GM23338 (cell line): ENCODE results near the gene WBP2NL. TPM values are rescaled to one million over a fixed set of nuclear protein-coding genes. Genes with fewer than 3 reads are reported as not detected.

Experiments used
- ATAC-seq: fragments of 200-7000 bp; cut with Tn5 transposase; 3 replicates; pipeline ENCODE4 v1.9.1; 2020
- DNase-seq: peaks from one replicate; pipeline ENCODE4 v3.0.0-alpha.2; 2015; ENCODE audit warnings: low spot score
- H2AFZ ChIP-seq: fragments of 200-600 bp; sonication (generic); 2 replicates; pipeline ENCODE4 v1.8.0; 2016; ENCODE audit warnings: antibody characterized with exemption, mild to moderate bottlenecking, moderate library complexity
- H3F3A ChIP-seq: fragments of 200-600 bp; sonication (generic); replicated peaks from 2 replicates; pipeline ENCODE4 v1.8.0; 2017; ENCODE audit warnings: antibody characterized with exemption, mixed run types, low read depth
- H3K27ac ChIP-seq: fragments of 200-600 bp; sonication (generic); 2 replicates; pipeline ENCODE4 v1.6.1; 2016; ENCODE audit warnings: low read depth
- H3K27me3 ChIP-seq: fragments of 200-600 bp; sonication (generic); 2 replicates; pipeline ENCODE4 v1.8.0; 2016; ENCODE audit warnings: mild to moderate bottlenecking, mixed run types, moderate library complexity; ENCODE audit not compliant: insufficient read depth
- H3K36me3 ChIP-seq: fragments of 200-600 bp; sonication (generic); 2 replicates; pipeline ENCODE4 v1.8.0; 2016; ENCODE audit warnings: mild to moderate bottlenecking; ENCODE audit not compliant: insufficient read depth
- H3K4me1 ChIP-seq: fragments of 200-600 bp; sonication (generic); 2 replicates; pipeline ENCODE4 v1.8.0; 2016; ENCODE audit warnings: mild to moderate bottlenecking, moderate library complexity; ENCODE audit not compliant: insufficient read depth
- H3K4me2 ChIP-seq: fragments of 200-600 bp; sonication (generic); 2 replicates; pipeline ENCODE4 v1.7.1; 2017; ENCODE audit warnings: mixed run types
- H3K4me3 ChIP-seq: fragments of 200-600 bp; sonication (generic); 2 replicates; pipeline ENCODE4 v1.6.1; 2016; ENCODE audit warnings: mixed run types
- H3K79me2 ChIP-seq: fragments of 200-600 bp; sonication (generic); replicated peaks from 2 replicates; pipeline ENCODE4 v1.8.0; 2017; ENCODE audit warnings: mild to moderate bottlenecking; ENCODE audit not compliant: insufficient read depth
- H3K9me2 ChIP-seq: fragments of 200-600 bp; sonication (generic); 2 replicates; pipeline ENCODE4 v1.8.0; 2017; ENCODE audit not compliant: insufficient read depth
- H4K20me1 ChIP-seq: fragments of 200-600 bp; sonication (generic); replicated peaks from 2 replicates; pipeline ENCODE4 v1.8.0; 2017; ENCODE audit warnings: mild to moderate bottlenecking; ENCODE audit not compliant: insufficient read depth
- H3K27ac Mint-ChIP-seq: 2 replicates; pipeline ENCODE4 v1.8.0; 2020; ENCODE audit warnings: inconsistent platforms, mild to moderate bottlenecking, moderate library complexity, mixed read lengths
- H3K27me3 Mint-ChIP-seq: 3 replicates; pipeline ENCODE4 v1.8.0; 2022; ENCODE audit warnings: low read depth, mild to moderate bottlenecking, moderate library complexity, mixed read lengths, inconsistent platforms; ENCODE audit not compliant: insufficient read depth, poor library complexity
- H3K36me3 Mint-ChIP-seq: 3 replicates; pipeline ENCODE4 v1.8.0; 2021; ENCODE audit warnings: low read depth, mild to moderate bottlenecking, inconsistent platforms, moderate library complexity, mixed read lengths
- H3K4me1 Mint-ChIP-seq: 3 replicates; pipeline ENCODE4 v1.8.0; 2020; ENCODE audit warnings: mild to moderate bottlenecking, inconsistent platforms, mixed read lengths
- H3K4me3 Mint-ChIP-seq: 3 replicates; pipeline ENCODE4 v1.8.0; 2021; ENCODE audit warnings: moderate library complexity, mild to moderate bottlenecking, inconsistent platforms, mixed read lengths
- H3K9me3 Mint-ChIP-seq: 3 replicates; pipeline ENCODE4 v1.8.0; 2020; ENCODE audit warnings: moderate library complexity, mild to moderate bottlenecking, inconsistent platforms, mixed read lengths
- CREB1 ChIP-seq: fragments of 250-450 bp; sonication (Bioruptor Pico); IDR thresholded peaks from 2 replicates; pipeline ENCODE4 v1.5.0; 2020; ENCODE audit warnings: low read depth, mild to moderate bottlenecking, moderate library complexity
- CTCF ChIP-seq, 2 experiments: fragments of 200-600 bp in 1 of 2; sonication (generic) in 1 of 2; conservative IDR thresholded peaks; 2 replicates each; pipeline versions ENCODE4 v1.5.1 to v1.6.1; 2016 to 2017; ENCODE audit warnings: antibody characterized with exemption in 2 of 2, low read depth in 2 of 2, mild to moderate bottlenecking in 2 of 2, moderate library complexity in 1 of 2
- EZH2 ChIP-seq: fragments of 200-600 bp; sonication (generic); IDR thresholded peaks from one replicate; pipeline ENCODE4 v1.8.0; 2017; ENCODE audit warnings: antibody characterized with exemption, mild to moderate bottlenecking, low read depth; ENCODE audit not compliant: unreplicated experiment
- EZH2phosphoT487 ChIP-seq: fragments of 200-600 bp; sonication (generic); IDR thresholded peaks from one replicate; pipeline ENCODE4 v1.8.1; 2018; ENCODE audit warnings: antibody characterized with exemption; ENCODE audit not compliant: unreplicated experiment
- NANOG ChIP-seq: IDR thresholded peaks from 2 replicates; pipeline ENCODE4 v1.6.1; 2016; ENCODE audit warnings: antibody characterized with exemption, borderline replicate concordance
- STAT1 ChIP-seq: IDR thresholded peaks from one replicate; pipeline ENCODE4 v1.6.1; 2016; ENCODE audit warnings: antibody characterized with exemption; ENCODE audit not compliant: unreplicated experiment
- ZNF114 ChIP-seq: fragments of 250-450 bp; sonication (Bioruptor Pico); IDR thresholded peaks from 2 replicates; pipeline ENCODE4 v1.5.0; 2020; ENCODE audit warnings: mild to moderate bottlenecking, moderate library complexity
- ZNF331 ChIP-seq: fragments of 250-450 bp; sonication (Bioruptor Pico); IDR thresholded peaks from 2 replicates; pipeline ENCODE4 v1.5.0; 2020; ENCODE audit warnings: low read depth, mild to moderate bottlenecking, moderate library complexity
- ZNF462 ChIP-seq: fragments of 250-450 bp; sonication (Bioruptor Pico); IDR thresholded peaks from 2 replicates; pipeline ENCODE4 v1.5.0; 2020; ENCODE audit warnings: mild to moderate bottlenecking, moderate library complexity
- polyA plus RNA-seq: library from polyadenylated mRNA; unstranded; fragments of >200 nt; fragmentation: Nextera tagmentation; extraction: Ambion mirVana; gene quantifications from 2 replicates; pipeline ENCODE4 v1.2.1, GENCODE V29; 2016
- total RNA-seq: library from RNA; depleted of rRNA; stranded (reverse); fragments of >200 nt; shearing (Covaris generic); gene quantifications from 2 replicates; pipeline ENCODE4 v1.2.3, GENCODE V29; 2014
- TF ChIP-seq, protein P1 (sequence below): IDR thresholded peaks from 2 replicates; pipeline ENCODE4 v1.6.1; 2016; ENCODE audit warnings: antibody characterized with exemption

The WBP2NL gene
- total and polyA plus RNA-seq, 2 experiments from 2014 or later, result 0.14 TPM; not detected in 1

- TF ChIP-seq ZNF462 (no peak), NANOG (no peak), STAT1 (no peak), ZNF331 (CRISPR knock-in tag) (no peak), ZNF114 (CRISPR knock-in tag) (no peak)
- TF ChIP-seq, protein P1, sequence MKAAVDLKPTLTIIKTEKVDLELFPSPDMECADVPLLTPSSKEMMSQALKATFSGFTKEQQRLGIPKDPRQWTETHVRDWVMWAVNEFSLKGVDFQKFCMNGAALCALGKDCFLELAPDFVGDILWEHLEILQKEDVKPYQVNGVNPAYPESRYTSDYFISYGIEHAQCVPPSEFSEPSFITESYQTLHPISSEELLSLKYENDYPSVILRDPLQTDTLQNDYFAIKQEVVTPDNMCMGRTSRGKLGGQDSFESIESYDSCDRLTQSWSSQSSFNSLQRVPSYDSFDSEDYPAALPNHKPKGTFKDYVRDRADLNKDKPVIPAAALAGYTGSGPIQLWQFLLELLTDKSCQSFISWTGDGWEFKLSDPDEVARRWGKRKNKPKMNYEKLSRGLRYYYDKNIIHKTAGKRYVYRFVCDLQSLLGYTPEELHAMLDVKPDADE, result no peak
Measured at GRCh38 chr22:41964112-41964491, 34.5 kb upstream of the WBP2NL start (continued).

DNA sequence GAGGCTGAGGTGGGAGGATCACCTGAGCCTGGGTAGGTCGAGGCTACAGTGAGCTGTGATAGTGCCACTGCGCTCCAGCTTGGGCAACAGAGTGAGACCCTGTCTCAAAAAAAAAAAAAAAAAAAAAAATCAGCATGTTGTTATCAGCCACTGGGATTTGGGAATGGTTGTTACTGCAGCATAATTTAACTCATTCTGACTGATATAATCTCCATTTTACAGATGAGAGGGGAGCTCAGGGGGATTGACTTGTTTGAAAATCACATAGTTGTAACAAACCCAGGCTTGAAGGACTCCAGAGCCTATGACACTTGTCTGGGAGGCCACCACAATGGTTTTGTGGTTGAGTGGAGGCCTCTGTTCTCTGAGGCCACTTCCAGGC is 32.4 kb upstream of the WBP2NL start:
- Mint-ChIP-seq H3K4me1 (peaks cover 20% of the 10 kb centered on the region), H3K27me3 (peaks cover 12% of the 10 kb centered on the region), H3K9me3 (peaks cover 9% of the 10 kb centered on the region; the same call in 1 of the 3 replicates), H3K4me3 (no peak overlapping the region), H3K27ac (no peak overlapping the region; the same call in 1 of the 2 replicates), H3K36me3 (no peaks in the 10 kb centered on the region)
- Histone ChIP-seq H4K20me1 (no peaks in the 10 kb centered on the region), H3K79me2 (no peaks in the 10 kb centered on the region), H3K4me3 (no peak overlapping the region), H2AFZ (no peak overlapping the region), H3K4me1 (no peaks in the 10 kb centered on the region; the same call in 1 of the 2 replicates), H3K27ac (no peak overlapping the region), H3K36me3 (no peaks in the 10 kb centered on the region), H3K9me2 (no peaks in the 10 kb centered on the region), H3F3A (0 out of 2 replicates have a peak, but pooled peaks cover 2% of the 10 kb centered on the region), H3K27me3 (no peaks in the 10 kb centered on the region), H3K4me2 (no peak overlapping the region)
- ATAC-seq (no peak), DNase-seq (no peak)
- TF ChIP-seq ZNF331 (CRISPR knock-in tag) (no peak), CREB1 (no peak), EZH2phosphoT487 (no peak), EZH2 (no peak), NANOG (no peak), CTCF (conservative IDR thresholded peaks at IDR 0.05; ENCODE audit: low read depth in 2 of 2) (no peak)
